Neural progenitor cell (in vitro differentiated cells): ENCODE data around the gene ASB13. TPM values are rescaled to one million over a fixed set of nuclear protein-coding genes. Genes with fewer than 3 reads are reported as not detected.

Experiments used
- DNase-seq: peaks from one replicate; pipeline ENCODE4 v3.0.0-alpha.2; 2016; ENCODE audit warnings: low spot score
- H2AFZ ChIP-seq: fragments of 200-600 bp; sonication (generic); replicated peaks from 2 replicates; pipeline ENCODE4 v1.6.1; 2016; ENCODE audit warnings: antibody characterized with exemption
- H3F3A ChIP-seq: fragments of 200-600 bp; sonication (generic); 2 replicates; pipeline ENCODE4 v1.6.1; 2016; ENCODE audit warnings: antibody characterized with exemption, low read depth
- H3K27ac ChIP-seq: fragments of 200-600 bp; sonication (generic); 2 replicates; pipeline ENCODE4 v1.5.1; 2016; ENCODE audit warnings: mild to moderate bottlenecking
- H3K27me3 ChIP-seq: fragments of 200-600 bp; sonication (generic); 2 replicates; pipeline ENCODE4 v1.6.1; 2016; ENCODE audit warnings: mild to moderate bottlenecking, moderate library complexity
- H3K36me3 ChIP-seq: fragments of 200-600 bp; sonication (generic); 2 replicates; pipeline ENCODE4 v1.5.1; 2016
- H3K4me1 ChIP-seq: fragments of 200-600 bp; sonication (generic); 2 replicates; pipeline ENCODE4 v1.6.1; 2016; ENCODE audit warnings: mixed run types
- H3K4me2 ChIP-seq: fragments of 200-600 bp; sonication (generic); 2 replicates; pipeline ENCODE4 v1.6.1; 2016
- H3K4me3 ChIP-seq: fragments of 200-600 bp; sonication (generic); 2 replicates; pipeline ENCODE4 v1.5.1; 2016
- H3K79me2 ChIP-seq: fragments of 200-600 bp; sonication (generic); 2 replicates; pipeline ENCODE4 v1.6.1; 2016; ENCODE audit warnings: low read depth
- H3K9ac ChIP-seq: fragments of 200-600 bp; sonication (generic); 2 replicates; pipeline ENCODE4 v1.6.1; 2016
- H3K9me3 ChIP-seq: fragments of 200-600 bp; sonication (generic); 2 replicates; pipeline ENCODE4 v1.5.1; 2016; ENCODE audit warnings: low read depth
- H4K20me1 ChIP-seq: fragments of 200-600 bp; sonication (generic); 2 replicates; pipeline ENCODE4 v1.6.1; 2016; ENCODE audit warnings: low read depth
- H3K27ac Mint-ChIP-seq: 3 replicates; pipeline ENCODE4 v1.8.0; 2021; ENCODE audit warnings: mixed read lengths
- H3K27me3 Mint-ChIP-seq: 2 replicates; pipeline ENCODE4 v1.8.0; 2022; ENCODE audit warnings: low read depth, mild to moderate bottlenecking, inconsistent platforms, moderate library complexity, mixed read lengths; ENCODE audit not compliant: insufficient read depth
- H3K36me3 Mint-ChIP-seq: 3 replicates; pipeline ENCODE4 v1.8.0; 2021; ENCODE audit warnings: mixed read lengths
- H3K4me1 Mint-ChIP-seq: 3 replicates; pipeline ENCODE4 v1.8.0; 2021; ENCODE audit warnings: mixed read lengths
- H3K4me3 Mint-ChIP-seq: 3 replicates; pipeline ENCODE4 v1.8.0; 2021; ENCODE audit warnings: mild to moderate bottlenecking, moderate library complexity, mixed read lengths
- H3K9me3 Mint-ChIP-seq: 3 replicates; pipeline ENCODE4 v1.8.0; 2020; ENCODE audit warnings: mixed read lengths
- CTCF ChIP-seq: fragments of 200-600 bp; sonication (generic); IDR thresholded peaks from 2 replicates; pipeline ENCODE4 v1.5.1; 2017; ENCODE audit warnings: antibody characterized with exemption, mild to moderate bottlenecking
- EZH2 ChIP-seq: fragments of 200-600 bp; sonication (generic); IDR thresholded peaks from 2 replicates; pipeline ENCODE4 v1.6.1; 2017; ENCODE audit warnings: antibody characterized with exemption, mild to moderate bottlenecking, moderate library complexity
- EZH2phosphoT487 ChIP-seq: fragments of 200-600 bp; sonication (generic); IDR thresholded peaks from 2 replicates; pipeline ENCODE4 v1.6.1; 2017; ENCODE audit warnings: antibody characterized with exemption
- total RNA-seq: library from RNA; depleted of rRNA; stranded (reverse); fragments of >200 nt; gene quantifications from 2 replicates; pipeline ENCODE4 v1.2.3, GENCODE V29; 2015; ENCODE audit warnings: low replicate concordance

ASB13 gene
- total RNA-seq, 1 donor from 2014 or later: 15.0 TPM

DNA sequence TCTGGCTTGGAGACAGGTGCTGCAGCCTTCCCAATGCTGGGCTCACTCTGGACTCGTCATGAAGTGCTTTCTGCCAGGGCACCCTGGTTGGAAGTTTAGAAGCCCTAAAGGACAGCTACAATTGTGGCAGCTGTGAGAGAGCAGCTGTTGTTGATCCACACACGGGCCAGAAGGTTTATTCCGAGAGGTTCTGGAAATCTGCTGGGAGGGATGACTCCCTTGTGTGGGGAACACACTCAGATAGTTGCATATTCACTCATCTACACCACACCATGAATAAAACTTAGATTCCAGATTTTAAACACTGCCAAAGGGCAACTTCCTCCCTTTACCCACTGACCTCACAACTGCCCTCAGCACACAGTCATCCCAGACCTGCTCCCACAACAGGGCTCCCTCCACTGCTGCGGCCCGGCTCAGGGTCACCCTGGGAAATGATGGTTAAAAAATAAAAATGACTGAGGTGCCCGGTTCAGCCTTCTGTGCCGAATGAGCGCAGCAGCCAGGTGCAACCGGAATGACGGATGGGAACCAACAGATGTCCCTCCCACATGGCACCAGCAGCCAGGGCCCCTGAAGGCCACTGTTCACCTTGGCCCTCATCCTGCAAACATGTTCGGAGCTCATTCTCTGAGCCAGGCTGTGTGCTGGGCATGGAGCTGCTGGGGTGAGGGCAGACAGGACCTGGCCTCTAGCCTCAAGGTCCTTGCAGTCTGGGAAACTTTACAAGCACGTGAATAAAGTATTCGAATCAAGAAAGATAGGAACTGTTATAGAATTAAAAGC is 40.2 kb downstream of the ASB13 start:
- no peaks in the 10 kb centered on the region for H3K36me3 Mint-ChIP-seq
- H4K20me1 ChIP-seq: no peaks in the 10 kb centered on the region
- H3K4me2 ChIP-seq: no peak overlapping the region
- no peak overlapping the region for H3K9ac ChIP-seq
- no peak for DNase-seq
- peaks cover 10% of the 10 kb centered on the region for H3K4me1 Mint-ChIP-seq
- no peaks in the 10 kb centered on the region for H3F3A ChIP-seq
- no peak overlapping the region for H2AFZ ChIP-seq
- H3K36me3 ChIP-seq: no peaks in the 10 kb centered on the region
- TF ChIP-seq EZH2 (no peak), EZH2phosphoT487 (no peak), CTCF (no peak)
- H3K4me3 Mint-ChIP-seq: no peak overlapping the region
- no peaks in the 10 kb centered on the region for H3K27me3 ChIP-seq
- no peak overlapping the region for H3K27ac ChIP-seq
- no peaks in the 10 kb centered on the region for H3K4me1 ChIP-seq
- H3K9me3 Mint-ChIP-seq: no peaks in the 10 kb centered on the region
- no peaks in the 10 kb centered on the region for H3K9me3 ChIP-seq
- H3K27me3 Mint-ChIP-seq: peaks cover 11% of the 10 kb centered on the region
- H3K79me2 ChIP-seq: no peaks in the 10 kb centered on the region
- H3K27ac Mint-ChIP-seq: no peak overlapping the region
- no peak overlapping the region for H3K4me3 ChIP-seq

DNA sequence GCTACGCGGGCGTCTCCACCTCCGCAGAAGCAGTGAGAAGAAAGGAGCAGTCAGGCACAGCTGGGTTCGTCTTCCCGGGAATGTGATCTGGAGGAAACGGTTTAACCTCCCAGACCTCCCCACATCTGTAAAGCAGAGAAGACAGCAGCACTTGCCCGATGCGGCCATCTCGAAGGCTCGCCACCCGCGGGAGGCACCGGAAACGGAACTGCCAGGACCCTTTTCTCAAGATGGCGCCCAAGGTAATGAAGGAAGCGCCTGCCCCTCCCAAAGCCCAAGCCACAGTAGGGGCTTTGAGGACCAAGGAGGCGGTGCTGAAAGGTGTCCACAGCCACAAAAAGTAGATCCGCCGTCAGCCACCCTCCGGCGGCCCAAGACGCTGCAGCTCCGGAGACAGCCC is 41.7 kb downstream of the ASB13 start:
- Mint-ChIP-seq H3K4me1 (peaks cover 12% of the 10 kb centered on the region), H3K27me3 (peaks cover 11% of the 10 kb centered on the region), H3K27ac (no peak overlapping the region), H3K9me3 (no peaks in the 10 kb centered on the region), H3K36me3 (no peaks in the 10 kb centered on the region), H3K4me3 (no peak overlapping the region)
- H3F3A ChIP-seq: no peaks in the 10 kb centered on the region
- H3K27me3 ChIP-seq: no peaks in the 10 kb centered on the region
- TF ChIP-seq EZH2phosphoT487 (no peak), CTCF (no peak), EZH2 (no peak)
- no peak overlapping the region for H3K27ac ChIP-seq
- no peaks in the 10 kb centered on the region for H4K20me1 ChIP-seq
- no peak overlapping the region for H3K4me2 ChIP-seq
- no peak overlapping the region for H2AFZ ChIP-seq
- no peak overlapping the region for H3K4me3 ChIP-seq
- no peaks in the 10 kb centered on the region for H3K36me3 ChIP-seq
- H3K4me1 ChIP-seq: no peaks in the 10 kb centered on the region
- no peaks in the 10 kb centered on the region for H3K9me3 ChIP-seq
- H3K79me2 ChIP-seq: no peaks in the 10 kb centered on the region
- DNase-seq: no peak
- H3K9ac ChIP-seq: no peak overlapping the region

DNA sequence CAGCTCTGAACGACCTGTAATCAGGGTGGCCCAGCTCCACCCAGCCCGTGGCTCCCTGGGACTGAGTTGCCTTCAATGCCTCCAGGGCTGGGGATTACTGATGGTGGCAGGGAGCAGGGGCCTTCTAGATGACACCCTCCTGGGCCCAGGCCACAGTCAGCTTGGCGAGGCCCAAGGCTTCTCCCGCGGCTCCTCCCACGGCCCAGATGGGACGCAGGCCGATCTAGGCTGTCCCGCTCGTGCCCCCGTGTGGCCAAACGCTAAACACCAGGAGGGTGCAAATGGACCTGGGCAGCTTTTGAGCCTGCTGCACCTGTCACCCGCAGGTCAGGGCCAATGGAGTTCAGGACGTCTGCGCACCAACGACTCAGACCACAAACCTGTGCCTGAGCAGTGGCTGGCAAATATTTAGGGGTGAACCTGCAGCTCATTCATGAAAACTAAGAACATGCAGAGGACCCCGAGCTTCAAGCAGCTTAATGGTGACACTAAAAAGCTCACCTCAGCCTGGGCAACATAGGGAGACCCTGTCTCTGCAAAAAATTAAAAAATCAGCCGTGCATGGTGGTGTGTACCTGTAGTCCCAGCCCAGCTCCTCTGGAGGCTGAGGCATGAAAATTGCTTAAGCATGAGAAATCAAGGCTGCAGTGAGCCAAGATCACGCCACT is 43.2 kb downstream of the ASB13 start:
- H3K79me2 ChIP-seq: no peaks in the 10 kb centered on the region
- no peaks in the 10 kb centered on the region for H3K36me3 Mint-ChIP-seq
- H3K27me3 ChIP-seq: no peaks in the 10 kb centered on the region
- H3K4me1 Mint-ChIP-seq: peaks cover 20% of the 10 kb centered on the region
- no peak overlapping the region for H3K27ac ChIP-seq
- H3K4me2 ChIP-seq: no peak overlapping the region
- peak; percentile 93 for DNase-seq
- no peaks in the 10 kb centered on the region for H3K9me3 Mint-ChIP-seq
- H3K4me3 ChIP-seq: no peak overlapping the region
- no peaks in the 10 kb centered on the region for H3K36me3 ChIP-seq
- no peaks in the 10 kb centered on the region for H3K9me3 ChIP-seq
- H3K4me3 Mint-ChIP-seq: no peak overlapping the region
- H3K9ac ChIP-seq: no peak overlapping the region
- H3K27me3 Mint-ChIP-seq: peaks cover 2% of the 10 kb centered on the region
- H2AFZ ChIP-seq: peak overlapping the region; percentile 54
- TF ChIP-seq EZH2 (no peak), CTCF (peak; percentile 94)
- H3K4me1 ChIP-seq: no peaks in the 10 kb centered on the region
- H3K27ac Mint-ChIP-seq: no peak overlapping the region
- H4K20me1 ChIP-seq: no peaks in the 10 kb centered on the region
- H3F3A ChIP-seq: no peaks in the 10 kb centered on the region
